Iris pigment epithelial cell (primary cell): ENCODE results near the gene PTPRJ.

Experiments used
- DNase-seq: peaks from one replicate; pipeline ENCODE4 v3.0.0-alpha.2; 2011; ENCODE audit warnings: low read depth

PTPRJ gene

DNA sequence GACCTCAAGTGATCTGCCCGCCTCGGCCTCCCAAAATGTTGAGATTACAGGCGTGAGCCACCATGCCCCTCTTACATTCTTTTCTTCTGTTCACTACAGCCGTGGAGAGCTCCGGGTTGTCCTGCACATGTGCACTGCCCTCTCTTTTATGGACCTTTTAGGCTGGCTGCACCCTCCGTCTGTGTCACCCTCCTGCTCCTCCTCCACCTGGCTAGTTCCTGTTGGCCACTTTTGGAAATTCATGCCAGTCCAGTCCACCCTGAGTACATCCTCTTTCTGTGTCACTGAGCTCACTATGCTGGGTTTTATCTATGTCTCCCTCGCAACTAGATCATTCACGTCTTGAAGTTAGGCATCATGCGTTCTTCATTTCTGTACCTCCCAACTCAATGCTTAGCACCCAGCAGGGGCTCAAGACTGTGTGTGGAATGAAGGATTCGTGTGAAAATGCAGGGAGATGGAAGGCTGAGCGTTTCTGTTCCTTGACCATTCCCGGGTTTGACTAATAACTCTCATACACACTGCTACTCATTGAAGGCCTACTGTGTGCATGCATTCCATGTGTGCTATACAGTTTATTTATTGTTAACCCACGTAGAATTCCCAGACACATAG, 60.6 kb downstream of the PTPRJ start:
- DNase-seq: no peak

DNA sequence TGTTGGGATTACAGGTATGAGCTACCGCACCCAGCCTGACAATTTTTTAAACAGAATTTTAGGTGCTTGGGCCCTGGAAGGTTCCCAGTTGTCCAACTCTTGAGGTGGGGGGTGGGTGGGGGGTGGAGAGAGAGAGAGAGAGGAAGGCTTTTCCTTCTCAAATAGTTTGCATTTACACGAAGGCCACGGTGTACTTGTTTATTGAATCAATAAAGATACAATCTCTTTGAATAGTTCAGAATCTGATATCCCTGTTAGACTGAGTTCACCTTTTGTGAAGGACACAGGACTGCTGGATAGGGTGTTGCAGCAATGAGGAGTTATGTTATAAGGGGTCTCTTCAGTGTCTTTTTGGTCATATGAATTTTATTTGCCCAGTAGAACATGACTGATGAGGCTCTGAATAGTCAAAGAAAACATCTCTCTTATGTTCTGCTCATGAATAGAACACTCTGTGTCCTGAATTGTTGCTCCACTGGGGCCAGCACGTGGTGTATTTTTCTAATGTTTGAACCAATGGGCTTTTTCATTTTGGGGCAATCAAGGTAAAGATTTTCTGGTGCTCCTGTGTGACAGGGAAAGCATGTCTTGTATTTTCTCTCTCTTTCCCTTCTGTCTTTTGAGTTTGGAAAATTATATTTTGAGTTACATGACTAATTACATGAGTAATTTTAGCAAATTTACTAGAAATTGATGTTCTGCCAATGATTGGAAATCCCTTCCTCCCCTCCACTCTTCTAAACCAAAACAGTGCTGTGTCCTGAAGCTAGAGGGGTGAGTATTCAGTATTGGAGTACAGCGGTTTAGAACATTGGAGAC, 61.7 kb downstream of the PTPRJ start:
- DNase-seq: no peak

DNA sequence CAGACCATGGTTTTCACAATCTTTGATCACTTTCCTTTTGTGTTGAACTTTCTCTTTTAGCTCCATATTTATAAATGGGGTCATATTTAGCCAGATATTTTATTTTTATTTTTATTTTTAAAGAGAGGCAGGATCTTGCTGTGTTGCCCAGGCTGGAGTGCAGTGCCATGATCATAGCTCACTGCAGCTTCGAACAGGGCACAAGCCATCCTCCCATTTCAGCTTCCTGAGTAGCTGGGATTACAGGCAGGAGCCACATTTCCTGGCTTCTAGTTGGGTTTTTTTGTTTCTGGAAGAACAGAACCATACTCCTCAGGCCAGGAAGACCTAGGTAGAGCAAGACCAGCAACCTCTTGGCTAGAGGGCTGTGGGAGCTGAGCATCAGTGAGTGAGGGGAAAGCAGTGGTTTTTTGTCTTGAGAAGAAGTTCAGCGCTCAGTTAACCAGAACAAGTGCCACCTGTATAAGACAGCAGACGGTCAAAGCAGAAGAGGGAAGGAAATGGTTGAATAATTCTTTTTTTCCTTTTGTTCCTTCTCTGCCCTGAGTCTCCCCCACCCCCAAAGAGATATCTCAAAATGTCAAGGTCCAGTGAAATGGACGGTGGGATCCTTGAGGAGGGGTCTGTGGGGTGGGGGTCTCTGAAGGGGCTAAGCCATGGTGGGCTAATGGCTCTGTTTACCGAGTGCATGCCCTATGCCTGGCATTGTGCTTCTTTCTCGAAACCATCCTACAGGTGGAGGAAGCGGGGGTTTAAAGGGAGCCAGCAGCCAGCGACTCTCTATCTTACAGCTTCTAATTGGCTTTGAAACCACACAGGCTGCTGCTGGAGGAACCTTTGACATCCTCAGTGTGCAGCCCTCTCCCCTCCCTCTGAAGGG, 63.0 kb downstream of the PTPRJ start:
- DNase-seq: no peak

DNA sequence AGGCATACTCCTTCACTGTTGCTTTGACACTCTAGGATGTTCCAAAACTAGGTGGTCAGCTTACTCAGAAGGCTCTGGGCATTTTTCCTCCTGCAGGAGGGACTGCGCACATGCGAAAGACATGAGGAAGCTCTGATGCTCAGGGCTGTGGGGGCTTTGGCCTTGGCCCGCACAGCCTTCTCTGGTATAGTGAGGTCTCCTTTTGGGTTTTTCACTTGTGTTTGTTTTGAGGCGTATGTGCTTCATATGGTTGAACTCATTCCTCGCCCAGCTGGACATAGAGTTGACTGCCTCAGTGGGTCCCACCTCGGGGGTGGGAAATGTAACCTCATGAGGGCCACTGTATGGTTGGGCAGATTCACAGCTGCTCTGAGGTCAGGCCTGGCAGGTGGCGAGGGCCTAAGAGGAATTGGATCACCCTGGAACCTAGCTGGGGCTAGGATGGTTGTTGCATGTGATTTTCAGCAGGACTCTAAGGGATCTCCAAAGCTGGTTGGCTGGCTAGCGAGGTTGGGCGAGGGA, 63.7 kb downstream of the PTPRJ start:
- DNase-seq: no peak

DNA sequence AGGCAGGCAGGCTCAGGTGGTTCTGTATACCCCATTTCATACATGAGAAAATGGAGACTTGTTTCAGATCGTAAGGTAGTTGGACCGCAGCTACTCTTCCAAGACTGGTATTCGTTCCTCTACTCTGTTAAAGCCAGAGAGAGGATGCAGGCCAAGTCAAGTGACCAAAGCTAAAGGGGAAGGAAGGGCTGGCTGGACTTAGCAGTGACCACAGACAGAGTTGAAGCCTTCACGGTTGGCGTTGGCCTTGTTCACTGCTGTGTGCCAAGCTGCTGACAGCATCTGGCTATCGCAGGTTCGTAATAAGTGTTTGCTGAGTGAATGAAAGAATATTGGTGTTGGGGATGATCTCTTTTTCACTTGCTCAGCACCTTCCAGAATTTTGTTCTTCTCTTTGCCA, 64.2 kb downstream of the PTPRJ start:
- DNase-seq: no peak

DNA sequence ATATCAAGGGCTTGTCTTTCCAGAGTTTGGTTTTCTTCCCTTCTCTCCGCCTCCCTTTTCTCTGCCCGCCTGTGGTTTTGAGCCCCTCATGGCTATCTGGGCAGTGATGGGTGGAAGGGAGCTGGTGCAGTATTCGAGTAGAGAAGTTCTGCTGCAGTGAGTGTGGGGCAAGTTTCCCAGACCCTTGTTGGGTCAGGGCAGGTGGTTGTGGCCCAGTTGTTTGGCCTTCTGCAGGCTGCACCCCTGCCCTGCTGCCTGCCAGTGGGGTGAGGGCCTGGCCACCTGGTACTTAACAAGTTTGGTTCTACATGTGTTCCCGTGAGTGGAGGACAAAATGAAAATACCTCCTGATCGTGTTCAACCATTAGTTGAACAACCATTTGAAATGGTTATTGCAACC, 65.2 kb downstream of the PTPRJ start:
- DNase-seq: no peak

DNA sequence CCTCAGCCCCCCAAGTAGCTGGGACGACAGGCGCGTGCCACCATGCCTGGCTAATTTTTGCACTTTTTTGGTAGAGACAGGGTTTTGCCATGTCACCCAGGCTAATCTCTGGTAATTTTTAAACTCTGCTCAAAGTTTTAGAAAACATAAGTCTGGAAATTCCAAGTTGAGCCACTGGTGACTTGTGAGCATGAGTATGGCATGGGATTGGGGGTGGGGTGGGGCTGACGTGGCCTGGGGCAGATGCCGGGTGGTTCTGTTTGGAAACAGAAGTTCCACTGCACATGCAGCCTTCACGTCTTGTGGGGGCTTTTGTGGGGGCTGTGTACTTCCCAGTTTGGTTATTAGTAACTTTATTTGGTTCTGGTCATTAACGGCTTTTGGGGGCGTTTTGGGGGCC, 67.3 kb downstream of the PTPRJ start:
- DNase-seq: peak; percentile 64

DNA sequence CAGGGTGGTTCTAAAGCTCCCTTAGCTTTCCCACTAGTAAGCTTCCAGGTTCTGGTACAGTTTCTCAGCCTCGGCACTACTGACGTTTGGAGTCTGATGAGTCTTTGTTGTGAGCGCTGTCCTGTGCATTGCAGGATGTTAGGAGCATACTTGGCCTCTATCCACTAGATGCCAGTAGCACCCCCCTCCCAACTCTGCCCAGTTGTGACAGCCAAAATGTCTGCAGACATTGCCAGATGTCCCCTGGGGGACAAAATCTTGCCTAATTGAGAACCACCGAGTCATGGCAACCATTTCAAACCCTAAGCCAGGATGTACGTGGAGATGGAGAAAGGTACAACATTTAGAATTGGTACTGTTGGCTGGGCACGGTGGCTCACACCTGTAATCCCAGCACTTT, 68.7 kb downstream of the PTPRJ start:
- no peak for DNase-seq

DNA sequence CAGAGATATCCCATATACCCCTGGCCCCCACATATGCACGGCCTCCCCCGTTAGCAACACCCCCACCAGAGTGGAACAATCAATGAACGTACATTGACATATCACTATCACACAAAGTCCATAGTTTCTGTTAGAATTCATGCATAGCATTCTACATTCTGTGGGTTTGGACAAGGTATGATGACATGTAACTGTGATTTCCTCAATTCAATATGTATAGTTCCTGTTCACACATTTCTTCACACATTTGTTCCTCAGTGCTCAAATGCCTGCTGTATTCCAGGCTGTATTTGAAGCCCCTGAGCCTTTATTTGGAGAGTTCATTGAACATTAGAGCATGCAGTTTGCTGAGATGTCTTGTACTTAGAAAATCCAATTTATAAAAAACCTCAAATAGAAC, 69.9 kb downstream of the PTPRJ start:
- no peak for DNase-seq

DNA sequence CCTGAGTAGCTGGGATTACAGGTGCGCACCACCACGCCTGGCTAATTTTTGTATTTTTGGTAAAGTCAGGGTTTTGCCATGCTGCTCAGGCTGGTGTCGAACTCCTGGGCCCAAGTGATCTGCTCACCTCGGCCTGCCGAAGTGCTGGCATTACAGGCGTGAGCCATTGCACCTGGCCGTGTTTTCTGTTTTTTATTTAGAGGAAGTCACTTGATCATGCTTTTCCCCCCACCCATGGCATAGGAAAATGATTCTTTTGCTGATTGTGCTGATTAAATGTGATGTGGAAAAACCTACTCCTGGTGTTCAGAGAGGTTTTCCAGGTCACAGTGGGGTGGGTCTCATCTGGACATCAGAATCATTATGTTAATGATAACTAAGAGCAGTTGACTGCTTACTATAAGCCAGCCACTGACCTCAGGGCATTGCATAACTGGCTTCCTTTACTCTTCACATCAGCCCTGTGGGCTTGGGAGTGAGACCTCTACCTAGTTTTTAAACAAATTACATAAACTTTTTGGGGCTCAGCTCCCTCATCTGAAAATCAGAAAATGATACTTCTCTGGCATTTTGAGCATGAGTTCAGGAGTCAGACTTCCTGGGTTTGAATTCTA, 71.0 kb downstream of the PTPRJ start:
- peak; percentile 50 for DNase-seq

DNA sequence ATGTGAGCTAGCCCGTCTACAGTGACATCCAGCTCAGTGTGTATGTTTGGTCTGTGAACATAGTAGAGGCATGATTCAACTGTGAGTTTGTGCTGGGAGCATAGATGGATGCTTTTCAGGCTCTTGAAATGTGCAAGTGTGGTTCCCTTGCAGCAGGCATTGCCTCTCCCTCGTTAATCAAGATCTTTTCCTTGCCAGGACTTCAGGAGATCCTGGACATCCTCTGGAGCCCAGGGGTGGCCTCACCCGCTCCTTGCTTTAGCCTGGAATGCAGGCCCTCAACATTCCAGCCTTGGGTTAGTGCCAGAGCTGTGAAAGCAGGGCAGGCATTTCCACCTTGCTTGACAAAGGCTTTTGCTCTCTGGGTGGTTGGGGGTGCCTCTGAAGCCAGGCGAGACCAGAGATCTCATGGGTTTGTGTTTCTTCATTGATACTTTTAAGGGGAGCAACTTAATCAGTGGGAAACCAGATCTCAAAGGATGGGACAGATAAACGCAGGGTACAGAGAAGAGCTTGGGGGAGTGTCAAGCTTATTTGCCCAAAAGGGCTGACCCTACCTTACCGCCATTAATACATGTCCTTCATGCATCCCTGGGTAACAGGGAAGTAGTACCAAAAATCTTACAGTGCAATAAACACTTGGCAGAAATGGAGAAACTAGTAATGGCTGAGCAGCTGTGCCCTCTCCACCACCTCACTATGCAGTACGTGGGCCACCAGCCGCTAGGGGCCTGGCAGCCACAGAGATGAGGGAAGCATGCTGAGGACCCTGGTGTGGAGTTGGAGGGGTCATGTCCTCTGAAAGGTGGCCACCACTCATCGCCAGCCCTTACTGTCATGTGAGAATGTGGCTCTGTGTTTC, 72.1 kb downstream of the PTPRJ start:
- peak; percentile 65 for DNase-seq

DNA sequence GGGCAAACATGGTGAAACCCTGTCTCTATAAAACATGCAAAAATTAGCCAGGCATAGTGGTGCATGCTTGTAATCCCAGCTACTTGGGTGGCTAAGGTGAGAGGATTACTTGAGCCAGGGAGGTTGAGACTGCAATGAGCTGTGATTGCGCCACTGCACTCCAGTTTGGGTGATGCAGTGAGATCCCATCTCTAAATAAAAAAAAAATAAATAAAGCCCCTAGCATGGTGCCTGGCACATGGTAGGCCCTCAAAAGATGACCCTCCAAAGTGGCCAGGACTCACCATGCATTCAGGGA, 74.6 kb downstream of the PTPRJ start:
- peak; percentile 25 for DNase-seq

DNA sequence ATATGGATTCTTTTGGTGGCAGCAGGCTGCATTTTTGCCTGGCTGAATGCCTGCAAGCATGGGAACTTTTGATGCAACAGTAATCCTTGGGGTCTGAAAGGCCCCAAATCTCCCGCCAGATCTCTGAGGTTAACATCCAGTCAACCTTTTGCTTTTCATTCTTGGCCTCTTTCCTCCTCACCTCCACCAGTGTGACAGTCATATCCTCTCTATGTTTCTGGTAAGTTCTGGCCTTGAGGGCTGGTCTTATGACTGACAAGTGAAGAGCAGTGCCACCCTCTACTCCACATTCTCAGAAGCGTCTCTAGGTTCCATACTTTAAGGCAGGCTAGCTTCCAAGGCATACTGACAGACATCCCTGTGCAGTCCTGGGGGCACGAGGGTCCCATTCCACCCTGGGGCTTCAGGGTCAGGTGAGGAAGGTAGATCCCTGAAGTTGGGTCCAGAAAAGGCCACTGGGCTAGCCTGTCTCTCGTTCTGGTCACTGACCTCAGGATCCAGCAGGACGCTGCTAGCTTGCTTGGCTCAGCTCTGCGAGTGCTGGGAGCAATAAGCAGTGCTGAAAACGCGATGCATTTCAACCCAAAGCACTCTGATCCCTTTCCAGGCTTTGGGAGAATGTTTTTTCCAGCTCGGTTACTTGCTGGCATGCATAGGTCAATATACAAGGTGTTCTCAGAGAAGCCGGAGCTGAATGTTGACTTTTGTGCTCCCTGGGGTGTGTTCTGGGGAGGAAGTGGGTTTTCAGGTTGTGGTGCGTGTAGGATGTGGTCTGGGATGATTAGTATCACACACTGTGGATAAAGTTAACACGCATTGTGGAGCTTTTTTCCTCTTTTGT, 75.2 kb downstream of the PTPRJ start:
- peak; percentile 77 for DNase-seq

DNA sequence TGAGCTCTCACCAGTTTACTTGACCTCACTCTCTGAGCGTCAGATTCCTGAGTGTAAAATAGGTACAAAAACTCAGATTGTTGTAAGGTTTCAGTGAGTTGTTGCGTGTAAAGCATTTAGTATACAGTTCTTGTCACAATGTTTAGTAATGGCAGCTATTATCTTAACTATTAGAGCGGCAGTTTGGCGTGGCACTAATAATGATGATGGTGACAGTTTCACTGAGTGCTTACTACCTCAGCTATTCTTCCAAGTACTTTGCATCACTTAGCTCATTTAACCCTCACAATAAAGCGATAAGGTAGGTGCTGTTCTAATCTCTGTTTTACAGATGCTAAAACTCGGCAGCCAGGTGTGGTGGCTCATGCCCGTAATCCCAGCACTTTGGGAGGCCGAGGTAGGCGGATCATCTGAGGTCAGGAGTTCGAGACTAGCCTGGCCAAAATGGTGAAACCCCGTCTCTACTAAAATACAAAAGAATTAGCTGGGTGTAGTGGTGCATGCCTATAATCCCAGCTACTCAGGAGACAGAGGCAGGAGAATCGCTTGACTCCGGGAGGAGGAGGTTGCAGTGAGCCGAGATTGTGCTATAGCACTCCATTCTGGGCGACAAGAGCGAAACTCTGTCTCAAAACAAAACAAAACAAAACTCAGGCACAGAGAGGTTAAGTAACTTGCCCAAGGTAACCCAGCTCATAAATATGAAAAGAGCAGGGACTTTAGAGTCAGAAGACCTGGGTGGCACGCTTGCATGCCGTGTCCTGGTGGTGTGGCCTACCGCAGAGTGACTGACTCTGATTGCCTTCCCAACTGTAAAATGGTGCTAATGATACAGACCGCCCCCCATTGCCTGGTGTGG, 76.2 kb downstream of the PTPRJ start:
- DNase-seq: no peak

DNA sequence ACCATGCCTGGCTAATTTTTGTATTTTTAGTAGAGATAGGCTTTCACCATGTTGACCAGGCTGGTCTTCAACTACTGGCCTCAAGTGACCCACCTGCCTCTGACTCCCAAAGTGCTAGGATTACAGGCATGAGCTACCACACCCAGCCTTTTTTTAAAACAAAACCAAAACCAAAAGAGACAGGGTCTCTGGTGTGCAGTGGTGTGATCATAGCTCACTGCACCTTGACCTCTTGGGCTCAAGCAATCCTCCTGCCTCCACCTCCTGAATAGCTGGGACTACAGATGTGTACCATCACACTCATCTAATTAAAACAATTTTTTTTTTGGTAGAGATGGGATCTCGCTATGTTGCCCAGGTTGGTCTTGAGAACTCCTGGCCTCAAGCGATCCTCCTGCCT, 77.7 kb downstream of the PTPRJ start:
- no peak for DNase-seq

DNA sequence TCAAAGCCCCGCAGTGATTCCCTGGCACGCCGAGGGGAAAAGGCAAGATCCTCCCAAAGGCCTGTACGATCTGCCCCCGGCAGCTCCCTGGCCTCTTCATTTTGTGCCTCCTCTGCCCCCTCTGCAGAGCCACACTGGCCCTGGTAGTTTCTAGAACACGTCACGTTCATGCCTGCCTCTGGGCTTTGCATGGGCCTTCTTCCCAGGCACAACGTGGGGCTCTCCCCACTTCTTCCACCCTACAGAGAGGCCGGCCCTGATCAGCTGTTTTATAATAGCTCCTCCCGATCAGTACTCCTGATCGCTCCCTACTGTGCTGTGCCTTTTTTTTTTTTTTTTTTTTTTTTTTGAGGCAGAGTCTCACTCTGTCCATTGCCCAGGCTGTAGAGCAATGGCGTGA, 78.4 kb downstream of the PTPRJ start:
- DNase-seq: no peak

DNA sequence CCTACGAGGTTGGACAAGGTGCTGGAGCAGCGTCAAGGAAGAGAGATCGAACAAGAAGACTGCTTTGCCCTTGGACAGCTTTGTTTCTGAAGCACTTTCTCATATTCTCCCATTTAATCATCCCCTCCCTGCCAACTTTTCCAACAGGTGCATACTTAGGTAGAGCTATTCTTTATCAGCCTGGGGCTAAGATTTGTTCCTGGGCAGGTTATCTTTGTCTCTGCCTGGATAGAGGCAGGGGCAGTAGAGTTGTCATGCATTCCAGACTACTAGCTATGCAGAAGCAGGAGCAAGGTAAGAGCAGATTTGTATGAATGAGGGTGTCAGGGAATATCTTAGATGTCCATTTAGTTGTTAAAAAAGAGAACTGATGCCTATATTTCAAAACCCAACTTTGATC, 82.3 kb downstream of the PTPRJ start:
- DNase-seq: no peak

DNA sequence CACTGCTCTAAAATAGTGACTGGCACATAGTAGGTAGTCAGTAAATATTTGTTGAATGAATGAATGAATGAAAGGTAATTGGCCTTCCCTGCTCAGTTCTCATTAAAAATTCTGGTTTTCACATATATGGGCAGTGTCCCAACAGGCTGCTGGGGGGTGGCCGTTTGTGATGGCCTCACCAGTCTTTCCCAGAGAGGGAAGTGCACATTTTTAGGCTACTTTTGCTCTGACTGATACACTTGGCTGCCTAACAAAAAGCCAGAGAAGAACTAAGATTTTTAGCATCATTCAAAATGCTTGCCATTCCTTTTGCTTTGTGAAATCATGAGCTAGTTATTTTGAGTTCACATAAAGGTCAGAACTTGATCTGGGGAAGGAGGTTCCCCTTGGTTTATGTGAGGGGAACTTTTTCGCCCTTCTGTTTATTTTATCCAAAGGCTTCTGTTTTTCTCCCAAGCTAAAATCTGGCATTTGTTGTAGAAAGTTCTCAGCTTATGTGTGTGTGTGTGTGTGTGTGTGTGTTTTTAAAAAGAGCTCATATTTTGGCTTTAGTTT, 83.1 kb downstream of the PTPRJ start:
- DNase-seq: peak; percentile 98

DNA sequence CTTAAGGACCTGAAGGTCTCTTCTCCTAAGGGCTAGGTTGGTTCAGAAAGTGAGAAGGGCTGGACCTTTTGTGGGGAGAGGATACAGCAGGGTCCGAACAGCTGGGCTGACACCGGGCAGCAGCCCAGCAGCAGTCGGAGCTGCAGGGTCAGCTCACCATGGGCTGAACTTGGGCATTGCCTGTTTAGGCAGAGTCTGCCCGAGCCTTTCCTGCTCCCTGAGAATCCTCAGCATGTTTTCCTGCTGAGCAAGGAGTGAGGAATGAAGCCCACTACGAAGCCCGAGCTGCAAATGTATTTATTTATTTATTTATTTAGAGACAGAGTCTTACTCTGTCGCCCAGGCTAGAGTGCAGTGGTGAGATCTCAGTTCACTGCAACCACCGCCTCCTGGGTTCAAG, 83.9 kb downstream of the PTPRJ start:
- peak; percentile 77 for DNase-seq
